Coronary artery (tissue), 2 donors: Measurements from ENCODE around the gene BMPER.
"Not testable (repeated sequence)": the region's sequence is repeated elsewhere in the genome, so short reads cannot be mapped to it uniquely, and the experiment has no call there.

Source experiments
- DNase-seq: peaks from one replicate; pipeline ENCODE4 v3.0.0-alpha.2; 2017; ENCODE audit warnings: low spot score
- H3K27ac ChIP-seq, 2 donors: fragments of 200-600 bp; sonication (generic); one replicate each; pipeline ENCODE4 v1.5.1; 2016 to 2019
- H3K4me3 ChIP-seq: fragments of 200-600 bp; sonication (generic); 2 replicates; pipeline ENCODE4 v1.5.1; 2016; ENCODE audit warnings: mild to moderate bottlenecking, moderate library complexity
- CTCF ChIP-seq: fragments of 200-600 bp; sonication (generic); IDR thresholded peaks from one replicate; pipeline ENCODE4 v1.5.1; 2019; ENCODE audit warnings: antibody characterized with exemption

Gene BMPER

GRCh38 chr7:34160261-34160752 lies 255.0 kb downstream of the BMPER start:
- Histone ChIP-seq H3K27ac (no peak overlapping the region), H3K4me3 (no peak overlapping the region)
- TF ChIP-seq CTCF: no peak
- DNase-seq: no peak

- Histone ChIP-seq H3K27ac (no peak overlapping the region), H3K4me3 (no peak overlapping the region)
- TF ChIP-seq CTCF: no peak
- no peak for DNase-seq
Observed at GRCh38 chr7:34162027-34162565, 256.8 kb downstream of the BMPER start.

- no peak overlapping the region for H3K27ac ChIP-seq
- no peak for TF ChIP-seq CTCF
- no peak overlapping the region for H3K4me3 ChIP-seq
- DNase-seq: no peak
Observed at GRCh38 chr7:34162677-34163076, 257.3 kb downstream of the BMPER start.

GRCh38 chr7:34163956-34164355 lies 258.6 kb downstream of the BMPER start:
- no peak for TF ChIP-seq CTCF
- Histone ChIP-seq H3K27ac (no peak overlapping the region), H3K4me3 (no peak overlapping the region)
- DNase-seq: no peak

- Histone ChIP-seq H3K4me3 (no peak overlapping the region), H3K27ac (no peak overlapping the region)
- TF ChIP-seq CTCF: no peak
- no peak for DNase-seq
Observed at GRCh38 chr7:34165466-34165865, 260.1 kb downstream of the BMPER start.

- Histone ChIP-seq H3K27ac (no peak overlapping the region), H3K4me3 (no peak overlapping the region)
- TF ChIP-seq CTCF: no peak
- DNase-seq: no peak
Observed at GRCh38 chr7:34165927-34166550, 260.7 kb downstream of the BMPER start.

GRCh38 chr7:34168013-34168412 lies 262.7 kb downstream of the BMPER start:
- Histone ChIP-seq H3K4me3 (no peak overlapping the region), H3K27ac (no peak overlapping the region)
- no peak for DNase-seq
- no peak for TF ChIP-seq CTCF

- H3K4me3 ChIP-seq, DNase-seq, H3K27ac ChIP-seq: not testable (repeated sequence)
Observed at GRCh38 chr7:34174688-34175616, 269.6 kb downstream of the BMPER start.
